HepG2 (cell line): ENCODE results near the gene CD58. TPM values are rescaled to one million over a fixed set of nuclear protein-coding genes. Genes with fewer than 3 reads are reported as not detected.

Experiments used
- HMGXB4 ChIP-seq, 2 experiments: sonication (generic) in 1 of 2; formaldehyde crosslinking in 1 of 2; IDR thresholded peaks; 2 replicates each; pipeline versions ENCODE4 v1.4.0 to v1.6.1; 2018 to 2020; ENCODE audit warnings: missing genetic modification reagents in 2 of 2, borderline replicate concordance in 1 of 2, low read depth in 1 of 2, mild to moderate bottlenecking in 1 of 2, missing biosample characterization in 1 of 2
- HNRNPL ChIP-seq: fragments of 200-400 bp; formaldehyde crosslinking; IDR thresholded peaks from 2 replicates; pipeline ENCODE4 v1.6.1; 2017; ENCODE audit warnings: mild to moderate bottlenecking, low read depth, low read length
- KDM3A ChIP-seq: IDR thresholded peaks from 2 replicates; pipeline ENCODE4 v1.6.1; 2018; ENCODE audit warnings: low read depth, missing compliant biosample characterization
- KLF13 ChIP-seq: sonication (generic); formaldehyde crosslinking; IDR thresholded peaks from 2 replicates; pipeline ENCODE4 v1.4.0; 2020; ENCODE audit warnings: mild to moderate bottlenecking, missing genetic modification reagents
- MTF2 ChIP-seq: sonication (generic); formaldehyde crosslinking; IDR thresholded peaks from 2 replicates; pipeline ENCODE4 v1.5.0; 2020; ENCODE audit warnings: missing genetic modification reagents, borderline replicate concordance
- NR2F2 ChIP-seq: IDR thresholded peaks from 2 replicates; pipeline ENCODE4 v1.6.1; 2012; ENCODE audit warnings: low read depth, inconsistent platforms, borderline replicate concordance
- PRDM15 ChIP-seq: sonication (generic); formaldehyde crosslinking; IDR thresholded peaks from 2 replicates; pipeline ENCODE4 v1.4.0; 2020; ENCODE audit warnings: missing genetic modification reagents
- PRDM4 ChIP-seq: sonication (generic); formaldehyde crosslinking; IDR thresholded peaks from 2 replicates; pipeline ENCODE4 v1.9.0; 2021; ENCODE audit warnings: missing genetic modification reagents, borderline replicate concordance
- TCF7 ChIP-seq: sonication (generic); IDR thresholded peaks from 2 replicates; pipeline ENCODE4 v1.6.1; 2016; ENCODE audit warnings: antibody characterized with exemption, low read depth
- TRIM24 ChIP-seq: sonication (generic); formaldehyde crosslinking; IDR thresholded peaks from 2 replicates; pipeline ENCODE4 v1.8.0; 2022; ENCODE audit warnings: mild to moderate bottlenecking, missing genetic modification reagents
- ZFP36L2 ChIP-seq: sonication (generic); formaldehyde crosslinking; IDR thresholded peaks from 2 replicates; pipeline ENCODE4 v1.4.0; 2020; ENCODE audit warnings: missing genetic modification reagents
- ZMYM3 ChIP-seq: sonication (generic); formaldehyde crosslinking; IDR thresholded peaks from 2 replicates; pipeline ENCODE4 v1.5.1; 2020; ENCODE audit warnings: mild to moderate bottlenecking, missing genetic modification reagents
- ZNF205 ChIP-seq: IDR thresholded peaks from 2 replicates; pipeline ENCODE4 v1.6.1; 2018; ENCODE audit warnings: missing biosample characterization, missing genetic modification reagents
- ZNF317 ChIP-seq: sonication (generic); formaldehyde crosslinking; IDR thresholded peaks from 2 replicates; pipeline ENCODE4 v1.5.0; 2020; ENCODE audit warnings: mild to moderate bottlenecking, missing genetic modification reagents
- ZNF326 ChIP-seq: sonication (generic); formaldehyde crosslinking; IDR thresholded peaks from 2 replicates; pipeline ENCODE4 v1.4.0; 2020; ENCODE audit warnings: missing genetic modification reagents, borderline replicate concordance
- ZNF496 ChIP-seq: sonication (generic); formaldehyde crosslinking; IDR thresholded peaks from 2 replicates; pipeline ENCODE4 v1.8.1; 2023; ENCODE audit warnings: mild to moderate bottlenecking, moderate library complexity, missing genetic modification reagents; ENCODE audit not compliant: insufficient replicate concordance
- ZNF543 ChIP-seq: sonication (generic); formaldehyde crosslinking; IDR thresholded peaks from 2 replicates; pipeline ENCODE4 v1.4.0; 2020; ENCODE audit warnings: mild to moderate bottlenecking, missing genetic modification reagents
- ZNF547 ChIP-seq: sonication (generic); formaldehyde crosslinking; IDR thresholded peaks from 2 replicates; pipeline ENCODE4 v1.5.1; 2020; ENCODE audit warnings: mild to moderate bottlenecking, missing genetic modification reagents
- polyA plus RNA-seq, 8 experiments: library from polyadenylated mRNA; depleted of rRNA in 3 of 8; stranded (reverse) in 7 of 8; unstranded in 1 of 8; fragments of >200 nt; fragmentation: Illumina TruSeq in 4 of 8; extraction: Trizol in 4 of 8; gene quantifications; 2 replicates each; pipeline versions ENCODE4 v1.2.1 to v1.2.3, GENCODE V29; 2011 to 2016; ENCODE audit warnings: low read depth in 4 of 8, missing spikeins in 1 of 8, mixed read lengths in 1 of 8; ENCODE audit not compliant: insufficient read depth in 1 of 8
- total RNA-seq, 5 experiments: library from RNA; depleted of rRNA; stranded (reverse); fragments of >200 nt; fragmentation: Illumina TruSeq; extraction: Trizol; gene quantifications; 2 replicates each; pipeline ENCODE4 v1.2.3, GENCODE V29; 2016; ENCODE audit warnings: low read depth in 1 of 5
- TF ChIP-seq, protein P1 (sequence below): sonication (generic); formaldehyde crosslinking; IDR thresholded peaks from 2 replicates; pipeline ENCODE4 v1.8.1; 2022; ENCODE audit warnings: low read depth, mild to moderate bottlenecking, missing genetic modification reagents

Gene CD58
- total and polyA plus RNA-seq, 2 of the 13 experiments (the other 11 are each of a cell fraction or from before 2014, with no cell fraction given): 9.4 to 13.5 TPM

GRCh38 chr1:116485071-116485735, 85.6 kb downstream of the CD58 start (continued):
- TF ChIP-seq, protein P1, sequence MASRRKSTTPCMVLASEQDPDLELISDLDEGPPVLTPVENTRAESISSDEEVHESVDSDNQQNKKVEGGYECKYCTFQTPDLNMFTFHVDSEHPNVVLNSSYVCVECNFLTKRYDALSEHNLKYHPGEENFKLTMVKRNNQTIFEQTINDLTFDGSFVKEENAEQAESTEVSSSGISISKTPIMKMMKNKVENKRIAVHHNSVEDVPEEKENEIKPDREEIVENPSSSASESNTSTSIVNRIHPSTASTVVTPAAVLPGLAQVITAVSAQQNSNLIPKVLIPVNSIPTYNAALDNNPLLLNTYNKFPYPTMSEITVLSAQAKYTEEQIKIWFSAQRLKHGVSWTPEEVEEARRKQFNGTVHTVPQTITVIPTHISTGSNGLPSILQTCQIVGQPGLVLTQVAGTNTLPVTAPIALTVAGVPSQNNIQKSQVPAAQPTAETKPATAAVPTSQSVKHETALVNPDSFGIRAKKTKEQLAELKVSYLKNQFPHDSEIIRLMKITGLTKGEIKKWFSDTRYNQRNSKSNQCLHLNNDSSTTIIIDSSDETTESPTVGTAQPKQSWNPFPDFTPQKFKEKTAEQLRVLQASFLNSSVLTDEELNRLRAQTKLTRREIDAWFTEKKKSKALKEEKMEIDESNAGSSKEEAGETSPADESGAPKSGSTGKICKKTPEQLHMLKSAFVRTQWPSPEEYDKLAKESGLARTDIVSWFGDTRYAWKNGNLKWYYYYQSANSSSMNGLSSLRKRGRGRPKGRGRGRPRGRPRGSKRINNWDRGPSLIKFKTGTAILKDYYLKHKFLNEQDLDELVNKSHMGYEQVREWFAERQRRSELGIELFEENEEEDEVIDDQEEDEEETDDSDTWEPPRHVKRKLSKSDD (CRISPR knock-in tag): 0 out of 2 replicates have a peak, but pooled peaks have one; percentile 26
- TF ChIP-seq HMGXB4 (CRISPR knock-in tag; IDR thresholded peaks at IDR 0.05; ENCODE audit: borderline replicate concordance in 1 of 2, low read depth in 1 of 2) (peak; percentile 71 to 83; a peak in 3 of 4 replicates), MTF2 (no peak), KDM3A (CRISPR knock-in tag) (peak; percentile 75; the same call in 1 of the 2 replicates), ZNF317 (CRISPR knock-in tag) (no peak), KLF13 (CRISPR knock-in tag) (no peak; the same call in 1 of the 2 replicates), ZNF543 (CRISPR knock-in tag) (no peak), TCF7 (no peak), ZNF326 (no peak), ZNF205 (CRISPR knock-in tag) (0 out of 2 replicates have a peak, but pooled peaks have one; percentile 54), PRDM4 (no peak), ZNF496 (CRISPR knock-in tag) (no peak), HNRNPL (no peak), ZMYM3 (CRISPR knock-in tag) (0 out of 2 replicates have a peak, but pooled peaks have one; percentile 17), ZNF547 (CRISPR knock-in tag) (no peak), TRIM24 (CRISPR knock-in tag) (no peak), NR2F2 (no peak), ZFP36L2 (CRISPR knock-in tag) (no peak), PRDM15 (CRISPR knock-in tag) (peak; percentile 24; the same call in 1 of the 2 replicates)
